ENCODE results near the gene GHRHR. TPM values are rescaled to one million over a fixed set of nuclear protein-coding genes. Genes with fewer than 3 reads are reported as not detected.

GHRHR gene
- total and polyA plus RNA-seq, 9 of the 15 experiments (the other 6 are each of a cell fraction or from before 2014, with no cell fraction given) = not detected

GRCh38 chr7:30989824-30990672 is 26.3 kb downstream of the GHRHR start:
- 6% methylated on average over 10 of the region's 10 CpGs for WGBS (ENCODE audit: insufficient coverage, low coverage, missing lambda C conversion rate)
- H3K9me1 ChIP-seq (ENCODE audit: control insufficient read depth, insufficient read depth, low read length) = no peaks in the 10 kb centered on the region
- H2AFZ ChIP-seq (ENCODE audit: low read depth, low read length) = no peak overlapping the region
- H3K4me2 ChIP-seq (ENCODE audit: insufficient read depth, low read length) = no peak overlapping the region
- H3K27ac ChIP-seq (ENCODE audit: extremely low read depth, low read depth, low read length) = no peak overlapping the region
- ChIA-PET POLR2A (interaction anchor here (0.6 to 0.7 kb wide), 2 partner anchors 9 to 322 kb away, joined by 3 read pairs; no protein-coding TSS in a partner anchor), CTCF (ENCODE audit: low intra/inter-chr PET ratio) (no interaction called here)
- H3K4me1 ChIP-seq (replicated peaks in 1 of 2; ENCODE audit: control insufficient read depth in 2 of 2, insufficient read depth in 2 of 2, low read length in 2 of 2) = peaks cover 0 to 29% of the 10 kb centered on the region in 2 experiments; a peak in 2 of 5 replicates
- H3K79me2 ChIP-seq (ENCODE audit: control insufficient read depth, insufficient read depth, low read length) = no peaks in the 10 kb centered on the region
- no peak for FAIRE-seq
- H3K36me3 ChIP-seq (ENCODE audit: control insufficient read depth, insufficient read depth, low read length) = no peaks in the 10 kb centered on the region
- BruUV-seq (replicated peaks) = no TSS peak
- in situ Hi-C loops (cut with MboI) (loop anchor here (10.0 kb wide), 1 partner anchor 745 kb away; no protein-coding TSS in a partner anchor), intact Hi-C loops (cut with micrococcal nuclease) (no loop called here)
- no peak for TF ChIP-seq LEF1 (IDR thresholded peaks at IDR 0.05)
- TF ChIP-seq ZNF175 (CRISPR knock-in tag; IDR thresholded peaks at IDR 0.05; ENCODE audit: low read depth) = no peak
- no peak for TF ChIP-seq RBM39 (optimal IDR thresholded peaks at IDR 0.05; ENCODE audit: low read depth, low read length)
- TF ChIP-seq CREM (IDR thresholded peaks at IDR 0.05; ENCODE audit: low read depth) = no peak
- TF ChIP-seq, protein P1, sequence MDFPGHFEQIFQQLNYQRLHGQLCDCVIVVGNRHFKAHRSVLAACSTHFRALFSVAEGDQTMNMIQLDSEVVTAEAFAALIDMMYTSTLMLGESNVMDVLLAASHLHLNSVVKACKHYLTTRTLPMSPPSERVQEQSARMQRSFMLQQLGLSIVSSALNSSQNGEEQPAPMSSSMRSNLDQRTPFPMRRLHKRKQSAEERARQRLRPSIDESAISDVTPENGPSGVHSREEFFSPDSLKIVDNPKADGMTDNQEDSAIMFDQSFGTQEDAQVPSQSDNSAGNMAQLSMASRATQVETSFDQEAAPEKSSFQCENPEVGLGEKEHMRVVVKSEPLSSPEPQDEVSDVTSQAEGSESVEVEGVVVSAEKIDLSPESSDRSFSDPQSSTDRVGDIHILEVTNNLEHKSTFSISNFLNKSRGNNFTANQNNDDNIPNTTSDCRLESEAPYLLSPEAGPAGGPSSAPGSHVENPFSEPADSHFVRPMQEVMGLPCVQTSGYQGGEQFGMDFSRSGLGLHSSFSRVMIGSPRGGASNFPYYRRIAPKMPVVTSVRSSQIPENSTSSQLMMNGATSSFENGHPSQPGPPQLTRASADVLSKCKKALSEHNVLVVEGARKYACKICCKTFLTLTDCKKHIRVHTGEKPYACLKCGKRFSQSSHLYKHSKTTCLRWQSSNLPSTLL (IDR thresholded peaks at IDR 0.05) = no peak
- TF ChIP-seq ZFP36 (IDR thresholded peaks at IDR 0.05; ENCODE audit: low read depth, low read length, partially characterized antibody) = no peak
- TF ChIP-seq ELF1 (tag; IDR thresholded peaks at IDR 0.05) = no peak
- TF ChIP-seq ZNF445 (CRISPR knock-in tag; IDR thresholded peaks at IDR 0.05; ENCODE audit: low read depth) = no peak
- TF ChIP-seq ILF3 (IDR thresholded peaks at IDR 0.05; ENCODE audit: borderline replicate concordance) = no peak
- no peak for TF ChIP-seq KLF16 (IDR thresholded peaks at IDR 0.05)
- TF ChIP-seq, protein P2, sequence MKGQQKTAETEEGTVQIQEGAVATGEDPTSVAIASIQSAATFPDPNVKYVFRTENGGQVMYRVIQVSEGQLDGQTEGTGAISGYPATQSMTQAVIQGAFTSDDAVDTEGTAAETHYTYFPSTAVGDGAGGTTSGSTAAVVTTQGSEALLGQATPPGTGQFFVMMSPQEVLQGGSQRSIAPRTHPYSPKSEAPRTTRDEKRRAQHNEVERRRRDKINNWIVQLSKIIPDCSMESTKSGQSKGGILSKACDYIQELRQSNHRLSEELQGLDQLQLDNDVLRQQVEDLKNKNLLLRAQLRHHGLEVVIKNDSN (CRISPR knock-in tag; IDR thresholded peaks at IDR 0.05) = no peak
- H4K20me1 ChIP-seq (replicated peaks; ENCODE audit: control insufficient read depth, insufficient read depth, low read length) = no peaks in the 10 kb centered on the region; the same call in 1 of the 2 replicates
- no peak for DNase-seq (ENCODE audit: extremely low read depth in 1 of 4, low spot score in 3 of 4)
- peaks cover 19 to 55% of the 10 kb centered on the region in 2 experiments for H3K27me3 ChIP-seq (ENCODE audit: control insufficient read depth in 2 of 2, insufficient read depth in 2 of 2, low read length in 2 of 2)
- H3K9me3 ChIP-seq (replicated peaks; ENCODE audit: control insufficient read depth, insufficient read depth, low read depth, low read length) = no peaks in the 10 kb centered on the region
- H3K4me3 ChIP-seq = no peak overlapping the region
- ATAC-seq = 0 out of 3 replicates have a peak, but pooled peaks have one; percentile 14
- H3K9ac ChIP-seq (ENCODE audit: insufficient read depth in 1 of 2, low read depth in 2 of 2, low read length in 2 of 2) = no peak overlapping the region

Data from K562 (cell line).